Measurements from ENCODE around the gene PSAP.
A peak's percentile ranks its signal among the peaks of the same experiment; 100 is the strongest.

GRCh38 chr10:71837098-71837827 is 13.8 kb downstream of the PSAP start:
- TF ChIP-seq SMC3 (conservative IDR thresholded peaks at IDR 0.05; ENCODE audit: poor library complexity) (peak; percentile 67), CTCF (IDR thresholded peaks at IDR 0.05; ENCODE audit: poor library complexity, severe bottlenecking) (peak; percentile 63), EZH2 (IDR thresholded peaks at IDR 0.05; ENCODE audit: borderline replicate concordance, insufficient read depth, low read length, poor library complexity, severe bottlenecking) (no peak), EP300 (conservative IDR thresholded peaks at IDR 0.05; ENCODE audit: poor library complexity, severe bottlenecking) (no peak), POLR2AphosphoS5 (IDR thresholded peaks at IDR 0.05) (no peak), RAD21 (conservative IDR thresholded peaks at IDR 0.05) (peak; percentile 55), MXI1 (conservative IDR thresholded peaks at IDR 0.05; ENCODE audit: poor library complexity, severe bottlenecking) (no peak)

Measured in neural cell (in vitro differentiated cells).